WTC11 (cell line): ENCODE measurements around the gene THOC1. TPM values are rescaled to one million over a fixed set of nuclear protein-coding genes. Genes with fewer than 3 reads are reported as not detected.

Experiments
- ATAC-seq: fragments of 200-7000 bp; cut with Tn5 transposase; 2 replicates; pipeline ENCODE4 v1.10.0; 2021; ENCODE audit warnings: mild to moderate bottlenecking, moderate library complexity
- CTCF ChIA-PET: fragments of 300-600 bp; sonication (Branson Sonifier 250); formaldehyde crosslinking; loops from one replicate; lab custom pipeline; 2021; ENCODE audit warnings: antibody characterized with exemption; lab: Charles Lee
- POLR2A ChIA-PET: fragments of 350-600 bp; sonication (Branson Sonifier 250); formaldehyde crosslinking; loops from one replicate; lab custom pipeline; 2021; ENCODE audit warnings: antibody characterized with exemption; lab: Charles Lee
- DNase-seq: peaks from one replicate; pipeline ENCODE4 v3.0.0; 2021; ENCODE audit warnings: low spot score
- H3K27ac Mint-ChIP-seq: 2 replicates; pipeline ENCODE4 v1.8.0; 2021; ENCODE audit warnings: mixed read lengths
- H3K27me3 Mint-ChIP-seq: 2 replicates; pipeline ENCODE4 v1.8.0; 2021; ENCODE audit warnings: low read depth, mild to moderate bottlenecking, moderate library complexity, mixed read lengths
- H3K36me3 Mint-ChIP-seq: 2 replicates; pipeline ENCODE4 v1.8.0; 2021; ENCODE audit warnings: mixed read lengths
- H3K4me1 Mint-ChIP-seq: 2 replicates; pipeline ENCODE4 v1.8.0; 2022; ENCODE audit warnings: mixed read lengths
- H3K4me3 Mint-ChIP-seq: 2 replicates; pipeline ENCODE4 v1.8.0; 2021; ENCODE audit warnings: mild to moderate bottlenecking, moderate library complexity, mixed read lengths
- H3K9me3 Mint-ChIP-seq: 2 replicates; pipeline ENCODE4 v1.8.0; 2021; ENCODE audit warnings: mixed read lengths
- ATF3 ChIP-seq: sonication (generic); formaldehyde crosslinking; conservative IDR thresholded peaks from 2 replicates; pipeline ENCODE4 v1.8.1; 2022; ENCODE audit warnings: mild to moderate bottlenecking, missing genetic modification reagents
- CBFB ChIP-seq: sonication (generic); formaldehyde crosslinking; IDR thresholded peaks from 2 replicates; pipeline ENCODE4 v1.8.1; 2022; ENCODE audit warnings: mild to moderate bottlenecking, low read depth, missing genetic modification reagents
- CDX4 ChIP-seq: fragments of 250-450 bp; sonication (Bioruptor Pico); IDR thresholded peaks from 2 replicates; pipeline ENCODE4 v1.9.0; 2021; ENCODE audit warnings: moderate library complexity, mild to moderate bottlenecking, inconsistent platforms, borderline replicate concordance
- CREB1 ChIP-seq: sonication (generic); formaldehyde crosslinking; IDR thresholded peaks from 2 replicates; pipeline ENCODE4 v1.8.0; 2023; ENCODE audit warnings: mild to moderate bottlenecking, missing genetic modification reagents
- CTCF ChIP-seq: fragments of 200-600 bp; IDR thresholded peaks from 2 replicates; pipeline ENCODE4 v1.8.0; 2022; ENCODE audit warnings: antibody characterized with exemption
- ERG ChIP-seq: fragments of 250-450 bp; sonication (Bioruptor Pico); IDR thresholded peaks from 2 replicates; pipeline ENCODE4 v1.8.0; 2021; ENCODE audit warnings: mild to moderate bottlenecking
- FOXJ3 ChIP-seq: sonication (generic); formaldehyde crosslinking; IDR thresholded peaks from 2 replicates; pipeline ENCODE4 v1.9.0; 2021; ENCODE audit warnings: missing genetic modification reagents, mild to moderate bottlenecking, borderline replicate concordance
- FOXK1 ChIP-seq: sonication (generic); formaldehyde crosslinking; IDR thresholded peaks from 2 replicates; pipeline ENCODE4 v1.8.0; 2022; ENCODE audit warnings: mild to moderate bottlenecking, moderate library complexity, missing genetic modification reagents
- HMGXB4 ChIP-seq: sonication (generic); formaldehyde crosslinking; IDR thresholded peaks from 2 replicates; pipeline ENCODE4 v1.8.1; 2023; ENCODE audit warnings: mild to moderate bottlenecking, moderate library complexity, missing genetic modification reagents
- IRF1 ChIP-seq: sonication (generic); formaldehyde crosslinking; IDR thresholded peaks from 2 replicates; pipeline ENCODE4 v1.8.0; 2023; ENCODE audit warnings: missing genetic modification reagents
- MLX ChIP-seq: sonication (generic); formaldehyde crosslinking; IDR thresholded peaks from 2 replicates; pipeline ENCODE4 v1.8.1; 2023; ENCODE audit warnings: mild to moderate bottlenecking, missing genetic modification reagents, moderate library complexity
- NR2C2 ChIP-seq: sonication (generic); formaldehyde crosslinking; IDR thresholded peaks from 2 replicates; pipeline ENCODE4 v1.8.0; 2022; ENCODE audit warnings: mild to moderate bottlenecking, missing genetic modification reagents
- SMAD4 ChIP-seq: sonication (generic); formaldehyde crosslinking; IDR thresholded peaks from 2 replicates; pipeline ENCODE4 v1.8.0; 2022; ENCODE audit warnings: mild to moderate bottlenecking, missing genetic modification reagents
- STAT6 ChIP-seq: sonication (generic); formaldehyde crosslinking; conservative IDR thresholded peaks from 2 replicates; pipeline ENCODE4 v1.8.1; 2023; ENCODE audit warnings: mild to moderate bottlenecking, low read depth, missing genetic modification reagents, moderate library complexity
- USF2 ChIP-seq: sonication (generic); formaldehyde crosslinking; IDR thresholded peaks from 2 replicates; pipeline ENCODE4 v1.8.1; 2023; ENCODE audit warnings: mild to moderate bottlenecking, missing genetic modification reagents, moderate library complexity
- ZMAT4 ChIP-seq: fragments of 250-450 bp; sonication (Bioruptor Pico); IDR thresholded peaks from 2 replicates; pipeline ENCODE4 v1.9.0; 2021; ENCODE audit warnings: mild to moderate bottlenecking
- ZNF219 ChIP-seq: sonication (generic); formaldehyde crosslinking; IDR thresholded peaks from 2 replicates; pipeline ENCODE4 v1.8.0; 2023; ENCODE audit warnings: missing genetic modification reagents, mild to moderate bottlenecking, borderline replicate concordance
- ZNF263 ChIP-seq: sonication (generic); formaldehyde crosslinking; IDR thresholded peaks from 2 replicates; pipeline ENCODE4 v1.8.1; 2022; ENCODE audit warnings: low read depth, mild to moderate bottlenecking, moderate library complexity, missing genetic modification reagents
- ZNF423 ChIP-seq: fragments of 250-450 bp; sonication (Bioruptor Pico); IDR thresholded peaks from 2 replicates; pipeline ENCODE4 v2.1.2; 2022; ENCODE audit warnings: mild to moderate bottlenecking, moderate library complexity
- ZNF512 ChIP-seq: sonication (generic); formaldehyde crosslinking; IDR thresholded peaks from 2 replicates; pipeline ENCODE4 v1.8.1; 2022; ENCODE audit warnings: missing genetic modification reagents, borderline replicate concordance
- total RNA-seq: library from RNA; stranded (reverse); gene quantifications from 3 replicates; pipeline ENCODE4 v1.2.3, GENCODE V29; 2021

THOC1 gene
- total RNA-seq, 1 experiment from 2014 or later: 65.8 TPM

- no peak for TF ChIP-seq ERG (CRISPR knock-in tag)
- no peak for TF ChIP-seq NR2C2 (CRISPR knock-in tag)
- no peak for TF ChIP-seq STAT6 (CRISPR knock-in tag)
- TF ChIP-seq HMGXB4 (CRISPR knock-in tag): no peak
- no peak for TF ChIP-seq ZMAT4 (CRISPR knock-in tag)
- TF ChIP-seq CDX4: no peak
- TF ChIP-seq CREB1 (CRISPR knock-in tag): no peak
- TF ChIP-seq SMAD4: no peak
- no peak for TF ChIP-seq FOXK1 (CRISPR knock-in tag)
- TF ChIP-seq ZNF423 (CRISPR knock-in tag): no peak
- TF ChIP-seq USF2 (CRISPR knock-in tag): no peak
- no peak for TF ChIP-seq CBFB (CRISPR knock-in tag)
- no peak for TF ChIP-seq ZNF512 (CRISPR knock-in tag)
- no peak for TF ChIP-seq MLX (CRISPR knock-in tag)
These were observed 26.7 kb upstream of the THOC1 start (continued) for GRCh38 chr18:294566-294965.

- ATAC-seq (no peak), DNase-seq (no peak)
- H3K27me3 Mint-ChIP-seq: no peaks in the 10 kb centered on the region; the same call in 1 of the 2 replicates
- H3K4me1 Mint-ChIP-seq: no peaks in the 10 kb centered on the region
- H3K9me3 Mint-ChIP-seq: no peaks in the 10 kb centered on the region
- H3K27ac Mint-ChIP-seq: no peak overlapping the region
- H3K36me3 Mint-ChIP-seq: no peaks in the 10 kb centered on the region
- TF ChIP-seq CTCF: no peak
- TF ChIP-seq ATF3 (CRISPR knock-in tag): no peak
- no peak for TF ChIP-seq ZNF219 (CRISPR knock-in tag)
- TF ChIP-seq ZNF263 (CRISPR knock-in tag): no peak
- TF ChIP-seq FOXJ3 (CRISPR knock-in tag): no peak
- no peak for TF ChIP-seq IRF1
- ChIA-PET POLR2A (interaction anchor here (1.5 kb wide), 1 partner anchor 10 kb away, joined by 4 read pairs; no protein-coding TSS in a partner anchor), CTCF (interaction anchor here (0.6 kb wide), 1 partner anchor 304 kb away, joined by 3 read pairs; the partner anchor contains the start of gene CLUL1)
- no peak overlapping the region for H3K4me3 Mint-ChIP-seq
These were observed 25.7 kb upstream of the THOC1 start for GRCh38 chr18:293536-293935.
